Left cardiac atrium (tissue), 4 donors: ENCODE measurements around the gene DSN1. TPM values are rescaled to one million over a fixed set of nuclear protein-coding genes. Genes with fewer than 3 reads are reported as not detected.
A peak's percentile ranks its signal among the peaks of the same experiment; 100 is the strongest.
"Not testable (repeated sequence)": the region's sequence is repeated elsewhere in the genome, so short reads cannot be mapped to it uniquely, and the experiment has no call there.

Experiments used
- ATAC-seq, 2 donors: fragments of 200-7000 bp; cut with Tn5 transposase; one replicate each; pipeline ENCODE4 v1.9.1; 2020; ENCODE audit warnings: mild to moderate bottlenecking in 2 of 2, moderate library complexity in 2 of 2
- DNase-seq: peaks from one replicate; pipeline ENCODE4 v3.0.0-alpha.2; 2020
- intact Hi-C, 2 donors: fragments of 100-400 bp; cut with DNase I; formaldehyde crosslinking; loops; one replicate each; pipeline versions ENCODE4 v1.14.1 to v1.15.1; 2022 to 2023
- total RNA-seq, 2 donors: library from RNA; stranded (reverse); fragmentation: NEBNext Ultra II Directional; extraction: Animal tissue kit (Norgen Biotek cat#: 25700); gene quantifications; one replicate each; pipeline ENCODE4 v1.2.1, GENCODE V29; 2021
- donor health status: DM: no; HTN: yes; CAD: no.
- donor health status: DM: no; HTN: yes; CAD: no; lungs with severe emphysema.
- donor health status: DM: yes; HTN: yes; CAD: no.
- donor health status: Dilated cardiomyopathy.

Gene DSN1
- total RNA-seq, 2 donors from 2014 or later, result 5.0 to 6.7 TPM

- intact Hi-C loops, result not testable (repeated sequence)
Observed at GRCh38 chr20:36799313-36799712, 25.8 kb upstream of the DSN1 start.

DNA sequence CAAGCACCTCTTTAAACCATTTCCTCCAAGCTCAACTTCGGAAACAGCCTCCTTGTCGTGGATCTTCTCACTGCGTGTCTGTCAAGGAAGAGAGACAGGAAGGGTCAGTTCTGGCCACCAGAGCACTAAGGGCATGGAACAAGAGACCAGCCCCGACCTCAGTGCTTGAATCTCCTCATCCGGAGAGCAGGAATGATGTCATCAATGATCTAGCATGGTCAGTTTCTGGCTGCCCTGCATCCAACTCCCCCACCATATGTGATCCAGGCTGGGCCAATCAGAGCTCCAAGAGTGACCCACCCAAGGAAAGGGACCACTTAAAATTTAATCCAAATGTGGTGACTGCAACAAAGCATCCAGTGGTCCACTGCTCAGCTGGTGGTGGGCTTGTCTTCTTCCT, 23.3 kb upstream of the DSN1 start:
- no peak for DNase-seq
- intact Hi-C loops, result no loop called here
- no peak for ATAC-seq

More at GRCh38 chr20:36799313-36799712, 25.8 kb upstream of the DSN1 start:
- not testable (repeated sequence) for DNase-seq, ATAC-seq

DNA sequence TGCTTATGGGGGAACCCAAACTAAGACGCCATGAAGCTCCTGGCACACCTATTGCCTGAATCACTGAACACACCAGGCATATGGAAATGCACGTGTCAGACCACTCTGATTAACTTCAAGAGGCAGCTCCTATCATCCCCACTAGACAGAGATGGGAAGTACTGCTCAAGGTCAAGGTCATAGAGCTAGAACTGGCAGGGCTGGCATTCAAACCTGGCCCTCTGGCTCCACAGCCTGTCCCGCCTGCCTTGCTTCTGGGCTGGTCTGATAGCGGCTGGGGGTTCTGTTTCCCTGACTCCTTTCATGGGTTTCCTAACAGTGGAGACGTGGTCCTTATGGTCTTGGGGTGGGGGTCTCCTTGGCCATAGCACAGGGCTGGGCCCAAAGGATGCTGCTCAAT, 22.6 kb upstream of the DSN1 start:
- intact Hi-C loops, result no loop called here
- ATAC-seq (peak in 1 of 2 donors; percentile 62), DNase-seq (no peak)

- intact Hi-C loops, result no loop called here
- DNase-seq, result no peak
- no peak for ATAC-seq
Observed at GRCh38 chr20:36795691-36796090, 22.1 kb upstream of the DSN1 start.

- intact Hi-C loops, result no loop called here
- DNase-seq (no peak), ATAC-seq (no peak)
Observed at GRCh38 chr20:36794116-36794474, 20.5 kb upstream of the DSN1 start.

DNA sequence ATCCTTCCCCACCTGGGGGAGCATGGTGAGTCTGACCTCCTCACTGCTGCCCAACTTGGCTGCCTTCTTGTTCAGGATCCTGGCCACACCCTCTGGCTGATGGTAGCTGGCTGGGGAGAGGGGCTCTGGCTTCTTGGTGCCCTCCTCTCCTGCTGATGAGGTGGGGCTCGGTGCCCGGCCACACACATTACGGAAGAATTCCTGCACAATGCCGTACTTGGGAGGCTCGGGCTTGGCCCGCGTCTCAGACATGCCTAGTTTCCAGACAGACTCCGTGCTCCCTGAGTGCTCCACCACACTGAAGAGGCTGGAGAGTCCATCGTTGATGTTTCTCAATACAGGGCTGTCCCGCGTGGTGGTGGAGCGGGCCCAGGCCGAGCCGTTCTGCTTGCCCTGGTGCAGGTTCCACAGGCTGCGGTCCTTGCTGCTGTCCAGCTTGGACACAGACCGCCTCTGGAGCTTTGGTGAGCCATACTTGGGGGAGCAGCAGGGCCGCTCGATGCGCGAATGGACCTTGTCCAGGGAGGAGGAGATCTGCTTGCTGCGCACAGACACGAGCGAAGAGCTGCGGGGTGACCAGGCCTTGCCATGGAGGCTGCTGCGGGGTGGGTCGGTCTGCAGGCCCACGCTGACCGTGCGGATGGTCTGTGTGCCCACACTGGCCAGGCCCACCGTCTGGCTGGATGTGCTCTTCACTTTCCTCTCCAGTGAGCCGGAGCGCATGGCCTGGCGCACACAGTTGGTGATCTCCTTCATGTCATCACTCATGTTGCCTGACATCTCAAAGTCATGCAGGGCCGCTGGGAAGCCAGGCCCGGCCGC, 19.9 kb upstream of the DSN1 start:
- DNase-seq, result no peak
- intact Hi-C loops, result no loop called here
- ATAC-seq, result no peak

GRCh38 chr20:36792422-36792821, 18.9 kb upstream of the DSN1 start:
- DNase-seq, result no peak

DNA sequence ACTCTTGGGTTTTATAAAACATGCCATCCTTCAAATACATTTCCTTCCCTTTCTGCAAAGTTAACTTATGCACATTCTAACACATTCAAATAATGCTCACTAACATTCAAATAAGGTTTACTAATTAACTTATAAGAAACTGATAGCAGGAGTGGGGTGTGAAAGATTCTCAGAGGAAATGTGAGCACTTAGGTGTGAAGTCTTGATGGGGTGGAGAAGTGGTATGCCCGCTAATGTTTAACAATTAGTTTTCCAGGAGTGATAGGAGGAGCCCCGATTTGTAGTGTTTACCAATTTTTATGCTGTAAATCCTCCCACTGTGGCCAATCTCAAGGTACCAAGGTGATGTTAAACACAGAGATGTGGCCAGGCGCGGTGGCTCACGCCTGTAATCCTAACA, 18.3 kb upstream of the DSN1 start:
- DNase-seq (no peak), ATAC-seq (no peak)
- intact Hi-C loops, result no loop called here

More at GRCh38 chr20:36792422-36792821, 18.9 kb upstream of the DSN1 start:
- peak; percentile 40 to 84 for ATAC-seq
- intact Hi-C loops, result no loop called here

DNA sequence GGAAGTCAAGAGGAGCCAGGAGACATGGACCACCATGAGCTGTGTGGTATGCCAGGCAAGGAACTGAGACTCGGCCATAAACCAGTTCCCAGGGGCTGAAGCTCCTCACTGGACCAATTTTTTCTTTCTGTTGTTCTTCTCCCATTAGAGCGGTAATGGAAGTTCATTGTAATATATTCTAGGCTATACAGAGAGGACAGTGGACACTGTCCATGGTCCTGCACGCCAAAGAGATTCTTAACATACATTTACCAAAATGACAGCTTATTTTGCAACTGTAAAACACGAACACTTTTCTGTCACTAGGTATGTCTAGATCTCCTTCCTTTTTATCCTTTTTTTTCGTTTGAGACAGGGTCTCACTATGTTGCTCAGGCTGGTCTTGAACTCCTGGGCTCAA, 13.1 kb upstream of the DSN1 start:
- no peak for DNase-seq
- intact Hi-C loops, result no loop called here
- ATAC-seq, result no peak

DNA sequence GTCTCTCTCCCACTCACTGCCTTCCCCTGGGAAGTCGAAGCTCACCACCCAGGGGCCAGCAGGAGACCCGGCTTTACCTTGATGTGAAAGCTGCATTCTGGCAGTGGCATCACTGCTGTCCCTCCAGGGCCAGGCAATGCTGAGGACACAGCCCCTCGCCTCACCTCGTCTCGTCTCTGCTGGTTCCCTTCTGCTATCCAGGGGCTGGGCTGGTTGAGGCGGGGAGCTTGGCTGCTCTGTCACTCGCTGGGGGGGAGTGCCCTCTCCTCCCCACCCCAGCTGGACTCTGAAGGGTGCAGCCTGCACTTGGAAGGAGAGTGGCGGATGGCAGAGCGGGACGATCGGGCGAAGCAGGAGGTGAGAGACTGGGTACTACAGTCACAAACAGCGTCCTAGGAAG, 12.7 kb upstream of the DSN1 start:
- no peak for ATAC-seq
- intact Hi-C loops, result no loop called here

GRCh38 chr20:36785308-36785707, 11.7 kb upstream of the DSN1 start:
- intact Hi-C loops, result no loop called here
- no peak for ATAC-seq
- no peak for DNase-seq

More for the DNA sequence above, 12.7 kb upstream of the DSN1 start:
- DNase-seq, result no peak

DNA sequence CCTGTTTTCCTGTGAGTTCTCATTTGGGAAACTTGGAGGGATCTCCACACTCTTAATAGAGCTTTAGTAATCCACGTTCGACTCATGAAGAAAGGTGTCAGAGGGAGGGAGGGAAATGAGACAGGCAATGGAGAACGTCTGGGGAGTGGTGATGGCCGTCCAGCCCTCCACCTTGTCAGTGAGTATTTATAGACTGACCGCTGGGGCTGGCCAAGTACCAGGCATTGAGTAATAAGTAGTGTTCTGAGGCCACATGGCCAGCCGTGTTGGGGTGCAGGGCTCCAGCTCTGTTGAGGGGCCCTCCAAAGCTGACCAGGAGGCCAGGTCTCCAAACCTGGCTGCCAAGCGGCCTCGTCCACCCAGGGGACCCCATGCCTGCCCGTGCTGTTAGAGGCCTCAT, 11.3 kb upstream of the DSN1 start:
- DNase-seq (peak; percentile 43), ATAC-seq (peak; percentile 83)
- intact Hi-C loops, result no loop called here

DNA sequence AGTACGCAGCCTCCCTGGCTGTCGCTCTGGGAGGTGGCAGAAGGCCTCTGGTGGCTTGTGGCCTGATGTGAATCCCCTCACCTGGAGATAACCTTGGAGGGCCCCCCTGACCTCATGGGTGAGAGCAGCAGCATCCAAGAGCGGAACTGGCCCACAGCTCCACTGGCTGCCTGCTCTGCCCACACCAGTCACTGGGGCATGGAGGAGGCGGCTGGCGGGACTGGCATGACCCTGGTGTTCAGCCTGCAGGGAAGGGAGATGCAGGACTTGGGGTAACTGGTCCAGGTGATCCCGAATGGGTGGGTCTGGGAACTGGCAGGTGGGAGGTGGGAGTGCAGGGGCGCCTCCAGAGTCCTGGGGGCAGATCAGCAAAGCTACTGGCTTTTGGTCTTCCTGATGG, 10.6 kb upstream of the DSN1 start:
- ATAC-seq, result peak in 1 of 2 donors; percentile 10
- intact Hi-C loops, result no loop called here
- no peak for DNase-seq

GRCh38 chr20:36779656-36780025, 6.1 kb upstream of the DSN1 start:
- intact Hi-C loops, result loop anchor here (10.0 kb wide), 2 partner anchors 85 to 225 kb away; a partner anchor contains a TSS
- ATAC-seq (no peak), DNase-seq (no peak)

GRCh38 chr20:36778831-36779655, 5.5 kb upstream of the DSN1 start:
- intact Hi-C loops, result loop anchor here (10.0 kb wide), 2 partner anchors 86 to 224 kb away; a partner anchor contains a TSS
- ATAC-seq, result no peak
- DNase-seq, result no peak

DNA sequence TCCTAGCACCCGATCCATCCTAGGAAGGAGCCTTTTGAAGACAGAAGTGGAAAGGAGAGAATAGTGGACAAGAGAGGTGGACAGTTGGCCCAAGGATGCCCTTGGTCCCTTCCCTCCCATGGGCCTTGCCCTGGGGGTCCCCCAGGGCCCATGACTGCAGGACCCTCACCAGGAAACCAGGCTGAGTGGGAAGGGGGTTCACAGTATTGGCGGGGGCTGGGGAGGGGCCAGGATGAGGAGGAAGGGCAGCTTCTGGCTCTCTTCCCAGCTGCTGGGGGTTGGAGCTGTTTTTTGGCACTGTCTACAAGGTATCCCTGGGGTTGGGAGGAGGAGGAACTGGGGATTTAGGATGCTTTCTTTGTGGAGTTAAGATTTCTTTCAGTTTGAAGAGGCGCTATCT, 4.0 kb upstream of the DSN1 start:
- ATAC-seq, result no peak
- intact Hi-C loops, result loop anchor here (10.0 kb wide), 2 partner anchors 87 to 223 kb away; a partner anchor contains a TSS
- no peak for DNase-seq

- DNase-seq (no peak), ATAC-seq (no peak)
- intact Hi-C loops, result loop anchor here (10.0 kb wide), 2 partner anchors 88 to 222 kb away; a partner anchor contains a TSS
Observed at GRCh38 chr20:36777167-36777566, 3.6 kb upstream of the DSN1 start.

GRCh38 chr20:36775826-36776225, 2.3 kb upstream of the DSN1 start:
- ATAC-seq (no peak), DNase-seq (no peak)
- intact Hi-C loops, result loop anchor here (10.0 kb wide), 2 partner anchors 89 to 221 kb away; a partner anchor contains a TSS

- intact Hi-C loops, result loop anchor here (10.0 kb wide), 2 partner anchors 90 to 220 kb away; a partner anchor contains a TSS
- DNase-seq (no peak), ATAC-seq (no peak)
Observed at GRCh38 chr20:36775196-36775595, 1.6 kb upstream of the DSN1 start.

DNA sequence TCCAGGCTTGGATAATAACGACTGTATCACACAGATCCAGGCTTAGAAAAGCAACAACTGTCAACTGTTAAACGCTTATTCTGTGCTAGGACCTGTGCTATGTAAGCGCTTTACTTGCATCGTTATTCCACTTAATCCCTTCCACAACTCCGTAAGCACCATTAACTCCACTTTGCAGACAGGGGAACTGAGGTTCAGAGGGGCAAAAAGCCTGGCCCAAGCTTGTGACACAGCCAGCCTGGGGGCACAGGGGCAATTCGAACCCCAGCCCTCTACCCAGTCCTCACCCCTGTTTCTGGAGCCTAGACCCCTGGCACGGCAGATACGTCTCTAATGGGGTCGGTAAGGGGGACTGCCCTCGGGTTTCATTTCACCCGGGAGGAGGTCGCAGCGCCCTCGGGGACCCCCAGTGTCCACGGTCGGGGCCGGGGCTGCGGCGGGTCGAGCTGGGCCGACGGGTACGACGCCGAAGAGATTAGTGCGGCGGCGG, 411 bp downstream of the DSN1 start:
- DNase-seq (no peak), ATAC-seq (no peak)
- intact Hi-C loops, result loop anchor here (10.0 kb wide), 2 partner anchors 92 to 218 kb away; a partner anchor contains a TSS
